GM19397 (cell line): ENCODE results near the gene PAQR5.
"Not testable (repeated sequence)": the region's sequence is repeated elsewhere in the genome, so short reads cannot be mapped to it uniquely, and the experiment has no call there.

Experiments
- ATAC-seq: cut with Tn5 transposase; IDR thresholded peaks from one replicate; pipeline ENCODE4 v1.9.1; 2021; ENCODE audit warnings: mild to moderate bottlenecking, moderate library complexity; ENCODE audit not compliant: unreplicated experiment

The PAQR5 gene

GRCh38 chr15:69314736-69315135 lies 16.0 kb downstream of the PAQR5 start:
- no peak for ATAC-seq

- ATAC-seq = no peak
Observed at GRCh38 chr15:69315402-69316110, 16.8 kb downstream of the PAQR5 start.

DNA sequence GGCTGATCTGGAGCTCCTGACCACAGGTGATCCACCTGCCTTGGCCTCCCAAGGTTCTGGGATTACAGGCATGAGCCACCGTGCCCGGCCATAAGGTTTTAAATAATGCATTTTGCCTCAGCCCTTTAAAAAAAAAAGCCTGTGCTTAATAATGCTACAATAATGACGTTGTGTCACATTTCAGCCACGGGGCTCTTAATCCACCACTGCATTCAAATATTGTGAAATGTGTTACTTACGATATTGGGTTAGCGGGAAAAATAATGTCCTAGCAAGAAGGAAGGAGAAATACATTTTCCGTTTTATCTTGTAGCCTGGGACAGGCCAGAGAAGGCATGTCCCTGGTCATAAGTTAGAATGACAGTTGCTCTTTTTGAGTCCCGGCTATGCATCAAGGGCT lies 17.6 kb downstream of the PAQR5 start:
- ATAC-seq = no peak

- ATAC-seq = no peak
Observed at GRCh38 chr15:69317392-69317841, 18.7 kb downstream of the PAQR5 start.

GRCh38 chr15:69318033-69318432 lies 19.3 kb downstream of the PAQR5 start:
- no peak for ATAC-seq

DNA sequence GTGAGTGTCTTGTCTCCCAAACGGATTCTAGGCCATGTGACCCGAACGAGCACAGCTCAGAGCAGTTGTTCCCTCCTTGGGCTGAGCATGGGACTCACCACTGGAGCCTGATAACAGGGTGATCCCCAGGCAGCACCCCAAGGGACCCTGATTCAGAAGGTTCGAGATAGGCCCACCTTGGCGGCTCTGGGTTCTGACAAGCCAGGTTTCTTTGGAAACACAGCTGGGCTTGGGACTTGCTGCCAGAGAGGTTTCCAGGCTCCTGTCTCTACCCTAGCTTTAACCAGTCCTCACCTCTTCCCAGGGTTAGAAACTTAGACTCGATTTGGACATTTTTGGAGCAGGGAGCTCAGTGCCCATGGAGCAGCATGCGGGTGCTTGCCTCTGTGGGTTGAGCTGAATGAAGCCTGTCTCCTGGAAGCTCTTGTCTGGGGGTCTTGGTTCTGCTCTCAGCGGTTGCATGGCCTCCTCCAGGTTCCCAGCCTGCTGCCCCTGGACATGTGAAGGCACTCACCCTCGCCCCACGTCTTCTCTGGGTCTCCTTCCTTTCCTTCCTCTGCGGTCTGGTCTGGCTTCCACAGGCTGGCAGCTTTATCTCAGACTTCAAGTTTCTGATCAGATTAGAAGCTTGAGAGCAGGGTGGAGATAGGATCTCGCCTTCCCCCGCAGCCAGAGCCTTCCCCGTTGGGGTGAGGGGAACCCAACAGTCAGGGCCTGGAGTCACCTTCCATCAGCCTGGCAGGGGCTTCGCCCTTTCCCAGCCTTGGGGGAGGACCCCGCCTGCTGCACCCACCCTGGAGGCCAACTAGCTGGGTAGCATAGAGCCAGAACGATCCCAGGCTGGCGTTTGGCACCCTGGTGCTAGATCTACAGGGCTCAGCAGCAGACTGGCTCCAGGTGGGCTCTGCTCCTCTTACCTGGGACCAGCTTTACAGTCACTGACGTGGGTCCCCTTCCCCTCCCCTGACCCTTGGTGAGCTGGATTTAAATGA lies 21.0 kb downstream of the PAQR5 start:
- no peak for ATAC-seq

GRCh38 chr15:69320977-69321554 lies 22.4 kb downstream of the PAQR5 start:
- no peak for ATAC-seq

GRCh38 chr15:69323893-69324430 lies 25.2 kb downstream of the PAQR5 start:
- no peak for ATAC-seq

GRCh38 chr15:69324565-69324964 lies 25.9 kb downstream of the PAQR5 start:
- ATAC-seq = no peak

GRCh38 chr15:69325456-69325971 lies 26.8 kb downstream of the PAQR5 start:
- no peak for ATAC-seq

GRCh38 chr15:69328080-69328479 lies 29.4 kb downstream of the PAQR5 start:
- ATAC-seq = no peak

GRCh38 chr15:69328739-69329138 lies 30.0 kb downstream of the PAQR5 start:
- ATAC-seq = no peak

DNA sequence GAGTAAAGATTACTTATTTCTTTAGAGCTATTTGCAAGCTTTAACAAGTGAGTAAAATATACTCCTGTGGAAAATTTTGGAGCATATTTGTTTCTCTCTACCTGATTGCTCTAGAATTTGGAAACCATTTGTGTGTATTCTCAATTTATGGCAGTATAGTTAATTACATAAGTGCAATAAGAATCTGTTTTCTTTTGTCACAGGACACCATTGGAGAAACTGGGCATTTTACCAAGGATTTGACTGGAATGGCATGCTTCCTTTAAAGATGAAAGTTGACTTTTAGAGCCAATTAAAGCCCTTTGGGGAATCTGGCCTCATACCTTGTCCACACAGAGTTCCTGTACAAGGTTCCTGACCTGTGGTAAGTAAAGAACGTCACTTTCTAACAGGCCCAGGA lies 38.4 kb downstream of the PAQR5 start:
- no peak for ATAC-seq

DNA sequence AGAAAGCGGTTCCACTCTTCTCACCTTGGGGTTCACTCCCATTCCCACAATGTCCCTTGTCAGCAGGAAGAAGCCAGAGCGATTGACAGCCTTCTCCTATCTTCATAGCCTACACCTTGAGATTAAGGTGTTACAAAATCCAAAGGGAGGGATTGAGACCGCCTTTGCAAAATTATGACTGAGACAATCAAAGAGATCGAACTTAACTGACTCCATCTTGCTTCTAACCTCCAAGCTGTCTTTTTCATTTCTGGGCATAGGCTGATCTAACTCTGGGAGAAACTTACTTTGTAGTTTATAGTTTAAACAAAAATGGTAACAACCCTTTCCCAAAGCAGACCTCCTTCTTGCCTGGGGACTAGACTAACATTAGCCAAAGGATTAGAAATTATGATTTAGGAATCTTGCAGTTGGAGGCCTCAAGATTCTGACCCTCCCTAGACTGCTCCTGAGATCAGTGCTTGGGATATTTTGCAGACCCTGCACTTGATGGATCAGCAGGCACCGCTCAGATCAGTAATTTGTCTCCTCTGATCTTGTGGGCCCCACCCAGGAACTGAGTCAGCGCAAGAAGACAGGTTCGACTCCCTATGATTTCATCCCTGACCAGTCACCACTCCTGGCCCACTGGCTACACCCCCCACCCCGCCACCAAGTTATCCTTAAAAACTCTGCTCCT lies 40.0 kb downstream of the PAQR5 start:
- no peak for ATAC-seq

GRCh38 chr15:69339214-69339543 lies 40.5 kb downstream of the PAQR5 start:
- ATAC-seq = not testable (repeated sequence)

DNA sequence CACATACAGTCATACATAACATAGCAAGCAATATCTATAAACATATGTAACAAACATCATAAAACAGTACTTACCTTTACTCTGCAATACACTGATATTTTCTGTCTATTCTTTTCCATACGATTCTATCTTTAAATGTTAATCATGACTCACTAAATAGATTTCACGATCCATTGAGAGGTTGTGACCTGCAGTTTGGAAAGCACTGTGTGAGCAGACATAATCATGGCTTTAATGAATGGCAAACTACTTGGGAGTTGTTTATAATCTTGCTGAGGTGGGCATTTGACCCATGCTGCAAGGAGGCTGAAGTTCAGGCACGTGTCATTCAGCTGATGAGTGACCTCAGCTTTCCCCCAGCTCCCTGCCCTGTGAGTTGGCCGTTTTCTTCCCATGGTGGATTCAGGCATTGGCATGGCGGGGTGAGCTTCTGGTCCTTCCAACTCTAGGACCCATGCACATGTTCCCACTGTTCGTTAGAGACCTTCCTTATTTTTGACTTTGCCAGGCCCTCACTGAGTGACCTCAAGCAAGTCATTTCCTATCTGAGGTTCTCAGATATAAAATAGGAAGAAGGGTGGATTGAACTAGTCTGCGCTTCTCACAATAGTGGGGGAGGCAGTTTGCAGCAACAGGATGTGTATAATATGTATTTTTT lies 41.7 kb downstream of the PAQR5 start:
- no peak for ATAC-seq

- ATAC-seq = no peak
Observed at GRCh38 chr15:69341356-69341755, 42.6 kb downstream of the PAQR5 start.

GRCh38 chr15:69342460-69343076 lies 43.9 kb downstream of the PAQR5 start:
- ATAC-seq = no peak

GRCh38 chr15:69343133-69343532 lies 44.4 kb downstream of the PAQR5 start:
- ATAC-seq = no peak

GRCh38 chr15:69344238-69344637 lies 45.5 kb downstream of the PAQR5 start:
- ATAC-seq = no peak
